ENCODE data around the gene MAD1L1.

The MAD1L1 gene

DNA sequence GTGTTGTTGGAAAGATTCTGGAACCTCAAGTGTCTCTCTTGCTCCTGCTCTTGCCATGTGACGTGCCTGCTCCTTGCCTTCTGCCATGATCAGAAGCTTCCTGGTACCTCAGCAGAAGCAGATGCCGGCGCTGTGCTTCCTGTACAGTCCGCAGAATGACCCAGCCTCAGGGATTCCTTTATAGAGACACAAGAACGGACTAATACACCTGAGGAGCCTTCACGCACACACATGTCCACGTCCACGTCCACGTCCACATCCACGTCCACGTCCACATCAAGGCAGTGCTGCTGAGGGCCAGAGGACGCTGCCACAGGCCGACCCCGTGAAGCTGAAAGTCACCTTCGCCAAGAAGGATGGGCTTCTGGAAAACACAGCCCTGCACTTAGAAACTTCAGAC, 190.1 kb downstream of the MAD1L1 start:
- Histone ChIP-seq H3K4me2 (ENCODE audit: low read depth, low read length, poor library complexity, severe bottlenecking) (no peak overlapping the region), H4K20me1 (ENCODE audit: low read depth, low read length) (no peaks in the 10 kb centered on the region), H3K9ac (ENCODE audit: low read length) (no peak overlapping the region), H3K36me3 (ENCODE audit: low read length) (no peaks in the 10 kb centered on the region), H2AFZ (ENCODE audit: low read depth, low read length, severe bottlenecking) (no peak overlapping the region), H3K27me3 (ENCODE audit: low read length) (no peaks in the 10 kb centered on the region), H3F3A (ENCODE audit: insufficient read depth) (no peaks in the 10 kb centered on the region), H3K9me3 (ENCODE audit: insufficient read depth, low read length) (no peaks in the 10 kb centered on the region), H3K27ac (ENCODE audit: low read depth, low read length) (no peak overlapping the region), H3K79me2 (ENCODE audit: insufficient read depth, low read length) (no peaks in the 10 kb centered on the region), H3K4me3 (ENCODE audit: insufficient read depth, low read length, poor library complexity, severe bottlenecking) (no peak overlapping the region), H3K9me2 (replicated peaks; ENCODE audit: insufficient read depth, low read length) (no peaks in the 10 kb centered on the region)
- TF ChIP-seq, protein P1, sequence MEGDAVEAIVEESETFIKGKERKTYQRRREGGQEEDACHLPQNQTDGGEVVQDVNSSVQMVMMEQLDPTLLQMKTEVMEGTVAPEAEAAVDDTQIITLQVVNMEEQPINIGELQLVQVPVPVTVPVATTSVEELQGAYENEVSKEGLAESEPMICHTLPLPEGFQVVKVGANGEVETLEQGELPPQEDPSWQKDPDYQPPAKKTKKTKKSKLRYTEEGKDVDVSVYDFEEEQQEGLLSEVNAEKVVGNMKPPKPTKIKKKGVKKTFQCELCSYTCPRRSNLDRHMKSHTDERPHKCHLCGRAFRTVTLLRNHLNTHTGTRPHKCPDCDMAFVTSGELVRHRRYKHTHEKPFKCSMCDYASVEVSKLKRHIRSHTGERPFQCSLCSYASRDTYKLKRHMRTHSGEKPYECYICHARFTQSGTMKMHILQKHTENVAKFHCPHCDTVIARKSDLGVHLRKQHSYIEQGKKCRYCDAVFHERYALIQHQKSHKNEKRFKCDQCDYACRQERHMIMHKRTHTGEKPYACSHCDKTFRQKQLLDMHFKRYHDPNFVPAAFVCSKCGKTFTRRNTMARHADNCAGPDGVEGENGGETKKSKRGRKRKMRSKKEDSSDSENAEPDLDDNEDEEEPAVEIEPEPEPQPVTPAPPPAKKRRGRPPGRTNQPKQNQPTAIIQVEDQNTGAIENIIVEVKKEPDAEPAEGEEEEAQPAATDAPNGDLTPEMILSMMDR (IDR thresholded peaks at IDR 0.05; ENCODE audit: insufficient read depth, low read length, poor library complexity, severe bottlenecking) = no peak
- no peak for TF ChIP-seq EZH2phosphoT487 (conservative IDR thresholded peaks at IDR 0.05; ENCODE audit: low read length)

DNA sequence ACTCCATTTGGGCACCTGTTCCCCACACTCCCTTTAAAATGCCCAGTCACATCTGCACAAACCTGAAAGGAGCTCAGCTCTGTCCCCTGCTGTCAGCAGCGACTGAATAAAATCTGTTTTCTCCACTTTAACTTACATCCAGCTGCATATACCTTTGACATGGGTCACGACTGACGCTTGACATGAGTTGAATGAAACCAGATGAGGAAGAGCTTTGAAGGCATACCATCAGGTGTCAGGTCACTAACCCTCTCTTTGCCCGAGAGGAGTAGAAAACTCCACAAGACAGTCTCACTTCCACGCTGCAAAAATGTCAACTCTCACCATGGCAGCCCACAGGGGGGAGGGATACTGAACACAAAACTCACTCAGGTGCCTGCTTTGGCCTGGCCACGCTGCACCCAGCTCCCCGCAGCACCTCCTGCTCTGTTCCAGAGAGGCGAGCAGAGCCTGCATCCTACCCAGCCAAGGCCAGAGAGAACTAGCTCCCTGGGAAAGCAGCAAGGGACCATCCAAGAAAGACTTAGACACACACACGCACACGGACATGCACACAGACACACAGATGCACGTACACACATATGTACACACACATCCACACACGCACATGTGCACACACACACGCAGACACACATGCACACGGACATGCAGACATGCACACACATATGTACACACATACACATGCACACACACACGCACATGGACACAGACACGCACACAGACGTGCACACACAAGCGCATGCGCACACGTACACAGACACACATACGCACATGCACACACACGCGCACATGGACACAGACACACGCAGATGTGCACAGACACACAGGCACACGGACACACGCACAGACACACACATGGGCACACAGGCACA, 191.0 kb downstream of the MAD1L1 start:
- Histone ChIP-seq H3K9me2 (replicated peaks; ENCODE audit: insufficient read depth, low read length) (no peaks in the 10 kb centered on the region), H3K27me3 (ENCODE audit: low read length) (no peaks in the 10 kb centered on the region), H3K4me3 (ENCODE audit: insufficient read depth, low read length, poor library complexity, severe bottlenecking) (no peak overlapping the region), H3K79me2 (ENCODE audit: insufficient read depth, low read length) (no peaks in the 10 kb centered on the region), H3K27ac (ENCODE audit: low read depth, low read length) (no peak overlapping the region), H3K9me3 (ENCODE audit: insufficient read depth, low read length) (no peaks in the 10 kb centered on the region), H2AFZ (ENCODE audit: low read depth, low read length, severe bottlenecking) (no peak overlapping the region), H3K36me3 (ENCODE audit: low read length) (no peaks in the 10 kb centered on the region), H3F3A (ENCODE audit: insufficient read depth) (no peaks in the 10 kb centered on the region), H3K9ac (ENCODE audit: low read length) (no peak overlapping the region), H3K4me2 (ENCODE audit: low read depth, low read length, poor library complexity, severe bottlenecking) (no peak overlapping the region), H4K20me1 (ENCODE audit: low read depth, low read length) (no peaks in the 10 kb centered on the region)
- TF ChIP-seq, protein P1 (IDR thresholded peaks at IDR 0.05; ENCODE audit: insufficient read depth, low read length, poor library complexity, severe bottlenecking) = no peak
- TF ChIP-seq EZH2phosphoT487 (conservative IDR thresholded peaks at IDR 0.05; ENCODE audit: low read length) = no peak

DNA sequence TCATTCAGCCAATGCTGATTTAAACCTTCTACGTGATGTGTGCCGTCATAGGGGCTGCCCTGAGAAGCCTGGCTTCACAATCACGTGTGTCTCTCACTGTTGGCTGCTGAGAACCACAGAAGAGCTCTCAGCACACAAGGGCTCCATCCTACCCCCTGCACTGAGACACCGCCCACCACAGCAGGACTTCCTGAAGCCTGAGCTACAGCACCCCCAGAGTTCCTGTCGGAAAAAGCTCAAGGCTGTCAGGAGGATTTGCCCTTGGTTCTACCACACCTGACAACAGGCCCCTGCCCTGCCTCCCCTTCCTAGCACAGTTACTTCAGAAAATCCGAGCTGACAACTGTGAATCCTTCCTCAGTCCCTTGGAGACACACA, 191.9 kb downstream of the MAD1L1 start:
- no peaks in the 10 kb centered on the region for H3K36me3 ChIP-seq (ENCODE audit: low read length)
- no peaks in the 10 kb centered on the region for H3K9me2 ChIP-seq (replicated peaks; ENCODE audit: insufficient read depth, low read length)
- no peaks in the 10 kb centered on the region for H3F3A ChIP-seq (ENCODE audit: insufficient read depth)
- H3K9me3 ChIP-seq (ENCODE audit: insufficient read depth, low read length) = no peaks in the 10 kb centered on the region
- no peak overlapping the region for H3K27ac ChIP-seq (ENCODE audit: low read depth, low read length)
- no peaks in the 10 kb centered on the region for H3K79me2 ChIP-seq (ENCODE audit: insufficient read depth, low read length)
- H2AFZ ChIP-seq (ENCODE audit: low read depth, low read length, severe bottlenecking) = no peak overlapping the region
- H3K27me3 ChIP-seq (ENCODE audit: low read length) = no peaks in the 10 kb centered on the region
- H3K4me2 ChIP-seq (ENCODE audit: low read depth, low read length, poor library complexity, severe bottlenecking) = no peak overlapping the region
- no peaks in the 10 kb centered on the region for H4K20me1 ChIP-seq (ENCODE audit: low read depth, low read length)
- TF ChIP-seq, protein P1 (IDR thresholded peaks at IDR 0.05; ENCODE audit: insufficient read depth, low read length, poor library complexity, severe bottlenecking) = no peak
- TF ChIP-seq EZH2phosphoT487 (conservative IDR thresholded peaks at IDR 0.05; ENCODE audit: low read length) = no peak
- H3K4me3 ChIP-seq (ENCODE audit: insufficient read depth, low read length, poor library complexity, severe bottlenecking) = no peak overlapping the region
- no peak overlapping the region for H3K9ac ChIP-seq (ENCODE audit: low read length)
